HG03103 (cell line): ENCODE measurements around the gene NPB.

Experiments
- ATAC-seq: cut with Tn5 transposase; IDR thresholded peaks from one replicate; pipeline ENCODE4 v1.9.1; 2021; ENCODE audit warnings: low read depth; ENCODE audit not compliant: unreplicated experiment

NPB gene

GRCh38 chr17:81902023-81902652 is at the start of gene NPB:
NPB (plus strand) TSS chr17:81902238; CDS start chr17:81902278, 40 bp downstream.
- ATAC-seq = no peak

DNA sequence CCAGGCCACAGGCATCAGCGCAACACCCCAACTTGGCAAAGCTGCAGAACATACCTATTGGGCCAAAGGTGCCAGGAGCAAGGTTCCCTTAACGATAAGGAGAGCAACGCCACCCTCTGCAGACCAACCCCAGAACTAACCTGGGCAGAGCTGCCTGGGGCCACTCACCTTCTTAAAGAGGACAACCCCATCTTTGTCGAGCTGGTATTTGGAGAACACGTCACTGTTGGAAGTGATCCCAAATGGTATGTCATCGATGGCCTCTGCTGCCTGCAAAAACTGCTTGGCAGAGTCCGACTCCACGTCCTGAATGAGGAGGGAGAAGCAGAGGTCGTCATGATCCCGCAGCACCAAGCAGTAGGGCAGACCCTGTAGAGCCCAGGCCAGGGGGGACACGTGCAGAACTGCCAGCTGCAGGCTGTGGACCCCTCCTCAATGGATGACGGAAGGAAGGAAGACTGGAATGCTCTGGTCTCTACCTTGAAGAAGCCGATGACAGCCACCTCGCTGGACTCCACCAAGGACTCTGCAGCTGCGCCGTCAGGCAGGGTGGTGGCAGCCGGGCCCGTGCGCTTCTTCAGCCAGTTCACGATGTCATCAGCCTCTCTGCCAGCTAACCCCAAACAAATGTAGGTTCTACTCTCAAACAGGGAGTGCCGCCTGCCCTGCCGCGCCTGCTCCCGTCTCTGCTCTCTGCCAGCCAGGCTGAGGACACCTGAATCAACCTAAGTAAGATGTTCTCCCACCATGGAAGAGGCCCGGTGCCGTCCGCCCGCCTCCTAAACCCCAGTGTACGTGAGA is 46.9 kb upstream of the NPB start:
- ATAC-seq = no peak

DNA sequence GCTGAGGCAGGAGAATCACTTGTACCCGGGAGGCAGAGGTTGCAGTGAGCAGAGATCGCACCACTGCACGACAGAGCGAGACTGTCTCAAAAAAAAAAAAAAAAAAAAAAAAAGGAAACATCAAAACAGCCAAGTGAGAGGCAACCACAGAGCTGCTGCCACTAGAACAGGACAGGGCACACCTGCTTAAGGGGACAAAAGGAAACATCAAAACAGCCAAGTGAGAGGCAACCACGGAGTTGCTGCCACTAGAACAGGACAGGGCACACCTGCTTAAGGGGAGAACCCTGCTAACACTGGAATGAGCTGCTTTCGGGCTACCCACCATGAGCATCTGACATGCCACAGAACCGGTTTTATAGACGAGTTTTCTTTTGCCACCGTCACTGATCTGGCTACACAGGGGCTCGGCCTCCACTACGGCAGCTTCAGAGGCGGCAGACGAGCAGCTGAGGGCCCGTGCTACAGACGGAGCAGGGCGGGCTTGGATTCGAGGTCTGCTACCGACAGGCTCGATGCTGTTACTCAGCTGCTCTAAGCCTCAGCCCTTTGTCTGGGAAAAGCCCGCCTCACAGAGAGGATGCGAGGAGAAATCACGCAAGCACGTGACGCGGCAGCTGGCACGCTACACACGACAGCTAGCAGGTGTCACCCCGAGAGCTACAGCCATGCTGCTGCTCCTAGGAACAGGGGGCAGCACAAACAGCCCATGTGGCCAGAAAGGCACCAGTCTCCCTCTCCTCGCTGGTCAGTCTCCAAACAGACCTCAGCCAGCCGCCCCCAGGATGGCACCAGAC is 43.7 kb upstream of the NPB start:
- ATAC-seq = no peak

DNA sequence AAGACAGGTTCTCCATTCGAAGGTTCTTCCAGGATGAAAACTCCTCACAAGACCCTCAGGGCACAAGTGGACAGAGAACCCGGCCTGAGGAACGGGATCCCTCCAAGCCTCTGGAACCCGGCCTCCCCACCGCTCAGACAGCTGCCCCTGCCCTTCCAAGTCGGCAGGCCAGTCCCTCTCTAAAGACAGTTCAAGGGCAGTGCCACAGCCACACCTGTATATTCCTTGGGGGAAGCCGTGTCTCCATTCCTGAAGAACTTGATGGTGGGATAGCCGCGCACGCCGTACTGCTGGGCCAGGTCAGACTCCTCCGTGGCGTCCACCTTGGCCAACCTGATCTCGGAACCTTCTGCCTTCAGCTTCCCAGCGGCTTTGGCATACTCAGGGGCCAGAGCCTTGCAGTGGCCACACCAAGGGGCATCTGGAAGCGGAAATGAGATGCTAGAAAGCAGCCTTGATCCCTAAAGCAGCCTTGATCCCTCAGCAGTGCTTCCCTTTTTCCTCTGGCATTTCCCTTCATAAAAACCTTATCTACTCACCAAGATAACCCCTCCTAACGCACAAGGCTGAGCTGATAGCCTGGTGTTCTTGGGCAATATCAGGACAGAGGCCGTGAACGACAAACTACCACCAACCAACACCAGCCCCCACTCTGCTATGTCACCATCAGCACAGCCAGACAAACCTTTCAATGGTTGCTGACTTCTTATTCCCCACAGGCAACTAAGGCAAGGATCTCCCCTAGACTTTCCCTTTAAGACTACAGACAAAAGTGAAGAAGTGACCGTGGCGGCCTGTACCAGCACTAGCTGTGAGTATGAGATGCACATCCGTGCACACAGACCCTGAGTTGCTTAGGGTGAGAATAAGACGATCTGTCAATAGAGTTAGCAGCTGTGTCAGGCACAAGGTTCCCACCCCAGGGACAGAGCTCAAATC is 42.8 kb upstream of the NPB start:
- no peak for ATAC-seq

- ATAC-seq = no peak
These were observed 41.9 kb upstream of the NPB start, which contains the start of gene P4HB for GRCh38 chr17:81859906-81860755. P4HB (minus strand) TSS chr17:81860535; CDS start chr17:81860471, 64 bp downstream.

GRCh38 chr17:81860756-81861568 is 41.1 kb upstream of the NPB start:
- ATAC-seq = peak; percentile 70

- no peak for ATAC-seq
These were observed 38.8 kb upstream of the NPB start for GRCh38 chr17:81863123-81863675.

- ATAC-seq = no peak
These were observed 37.9 kb upstream of the NPB start for GRCh38 chr17:81863833-81864768.

DNA sequence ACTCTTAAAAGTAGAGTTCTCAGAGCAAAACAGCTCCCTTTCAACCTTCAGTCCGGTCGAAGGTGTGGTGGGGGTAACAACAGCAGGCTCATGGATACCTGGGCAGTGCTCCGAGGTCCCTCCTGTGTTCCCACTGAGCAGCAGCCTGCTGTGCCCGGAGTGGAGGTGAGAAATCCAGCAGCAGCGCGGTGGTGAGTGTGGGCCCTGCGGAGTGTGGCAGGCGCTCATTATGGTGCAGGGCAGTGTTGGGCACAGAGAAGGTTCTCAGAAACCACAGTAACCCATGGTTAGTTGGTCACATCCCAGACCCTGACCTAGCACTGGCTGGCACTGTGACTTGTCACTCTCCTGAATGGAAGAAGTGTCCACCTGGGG is 36.7 kb upstream of the NPB start:
- ATAC-seq = no peak

DNA sequence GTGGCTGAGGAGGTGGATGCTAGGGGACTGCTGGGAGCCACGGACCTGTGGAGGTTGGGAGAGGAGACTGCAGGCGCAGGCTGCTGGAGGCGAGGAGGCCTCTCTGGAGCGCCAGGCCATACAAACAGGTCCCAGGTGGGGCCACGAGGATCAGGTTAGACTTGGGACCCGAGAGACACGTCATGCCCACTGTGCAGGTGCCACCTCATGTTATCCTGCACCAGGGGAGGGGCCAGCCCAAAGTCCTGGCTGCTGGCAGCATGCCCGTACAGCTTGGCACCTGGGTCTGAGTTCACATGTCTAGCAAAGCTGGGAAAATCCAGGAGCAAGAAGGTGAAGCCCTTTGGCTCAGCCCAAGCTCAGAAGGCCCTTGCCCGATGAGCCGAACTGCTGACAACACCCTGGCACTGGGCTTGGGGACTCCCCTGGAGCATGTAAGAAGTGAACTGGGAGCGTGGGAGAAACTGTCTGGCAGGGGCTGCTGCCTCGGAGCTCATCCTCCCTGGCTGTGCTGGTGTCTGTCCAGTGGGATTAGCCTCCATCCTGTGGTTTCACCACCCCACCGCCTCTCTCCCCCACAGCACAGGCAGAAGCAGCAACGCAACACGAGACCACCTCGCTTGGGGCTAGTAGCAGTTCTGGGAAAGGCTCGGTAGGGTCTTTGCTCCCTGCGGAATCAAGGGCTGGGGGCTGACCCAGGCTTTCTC is 36.2 kb upstream of the NPB start:
- no peak for ATAC-seq

DNA sequence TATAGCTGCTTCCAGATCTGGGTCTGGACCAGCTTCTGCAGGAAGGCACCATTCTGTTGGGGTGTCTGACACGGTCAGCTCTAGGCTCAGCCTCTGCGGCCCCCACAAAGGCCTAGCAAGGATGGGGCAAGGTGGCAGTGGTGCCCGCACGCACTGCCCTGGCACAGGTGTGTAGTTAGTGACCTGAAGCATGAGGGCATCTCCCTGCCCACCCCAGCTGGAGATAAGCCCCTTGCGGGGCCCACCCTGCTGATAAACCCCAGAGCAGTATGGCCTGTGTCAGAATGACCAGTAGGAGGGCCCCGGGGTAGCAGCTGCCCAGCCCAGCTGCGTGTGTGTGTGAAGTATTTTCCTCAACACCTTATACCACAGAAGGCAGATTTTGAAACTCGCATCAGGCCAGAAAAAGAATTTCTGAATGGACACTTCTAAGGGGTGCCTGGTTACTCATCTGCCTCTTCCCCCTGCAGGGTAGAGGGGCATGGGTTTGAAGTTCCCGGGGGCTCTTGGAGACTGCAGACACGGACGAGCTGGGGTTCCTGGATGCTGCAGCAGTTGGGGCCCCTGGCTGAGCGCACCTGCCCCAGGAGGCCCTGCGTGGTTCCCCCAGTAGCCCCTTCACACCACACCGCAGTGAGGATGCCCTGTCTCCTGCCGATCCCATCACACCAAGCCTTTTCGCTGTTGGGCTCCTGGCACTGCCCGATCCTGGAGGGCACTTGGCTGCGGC is 35.4 kb upstream of the NPB start:
- ATAC-seq = no peak

- ATAC-seq = no peak
These were observed 34.7 kb upstream of the NPB start for GRCh38 chr17:81867170-81867990.

DNA sequence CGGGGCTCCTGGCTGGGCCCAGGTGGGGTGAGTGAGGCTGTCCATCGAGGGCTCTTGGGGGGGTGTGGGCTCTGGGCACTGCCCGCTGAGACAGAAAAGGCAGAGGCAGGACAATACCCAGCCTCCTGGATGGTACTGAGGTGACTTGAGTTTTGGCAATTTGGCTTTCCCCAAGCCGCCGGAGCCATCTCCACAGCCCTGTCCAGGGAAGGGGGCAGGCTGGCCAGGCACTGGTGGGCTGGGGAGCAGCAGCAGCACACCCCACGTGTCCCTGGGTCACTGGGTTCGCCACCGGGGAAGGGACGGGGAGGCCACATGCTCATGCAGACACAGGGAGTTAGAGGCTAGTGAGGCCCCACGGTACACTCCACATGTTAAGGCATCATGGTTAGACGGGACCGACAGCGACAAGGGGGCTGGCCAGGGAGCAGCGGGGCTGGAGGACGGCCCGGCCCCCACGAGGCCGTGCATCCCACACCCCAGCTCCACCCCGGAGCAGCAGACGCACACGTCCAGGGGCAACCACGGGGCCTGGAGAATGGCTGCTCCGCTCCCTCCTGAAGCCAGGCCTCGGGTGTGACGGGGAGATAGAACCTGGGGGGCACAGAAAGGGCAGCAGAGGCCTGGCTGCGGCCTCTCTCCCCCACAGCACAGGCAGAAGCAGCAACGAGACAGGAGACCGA is 33.9 kb upstream of the NPB start:
- ATAC-seq = no peak

DNA sequence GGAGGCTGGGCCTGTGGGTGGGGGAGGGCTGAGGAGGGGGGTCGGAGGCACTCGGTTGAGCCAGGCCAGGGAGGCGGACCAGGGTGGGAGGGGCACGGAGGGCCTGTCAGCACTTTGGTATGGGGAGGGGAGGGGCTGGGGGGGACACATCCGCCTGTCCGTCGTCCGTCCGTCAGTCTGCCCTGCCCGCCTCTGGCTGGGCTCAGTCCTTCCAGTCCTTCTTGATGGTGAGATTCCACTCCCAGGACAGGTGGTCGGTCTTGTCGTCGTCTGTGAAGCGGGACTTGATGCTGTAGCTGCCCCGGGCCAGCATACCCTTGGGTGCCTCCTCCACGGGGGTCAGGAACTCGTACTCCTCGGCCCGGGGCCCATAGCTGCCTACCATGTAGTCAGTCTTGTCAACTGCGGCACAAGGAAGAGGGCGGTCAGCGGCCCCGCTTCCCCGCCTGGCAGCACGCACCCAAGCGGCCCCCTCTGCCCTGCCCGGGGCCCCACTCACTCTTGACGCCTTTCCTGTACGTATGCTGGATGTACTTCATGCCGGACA is 33.3 kb upstream of the NPB start:
- no peak for ATAC-seq
